GM06990 (cell line): ENCODE measurements around the gene HIRA.

ENCODE experiments used
- DNase-seq: peaks from one replicate; pipeline ENCODE4 v3.0.0-alpha.2; 2011; ENCODE audit not compliant: insufficient read length; ENCODE audit errors: extremely low read depth
- H3K27me3 ChIP-seq: replicated peaks from 2 replicates; pipeline ENCODE4 v1.6.0; 2011; ENCODE audit warnings: low read length; ENCODE audit not compliant: control insufficient read depth, insufficient read depth
- H3K36me3 ChIP-seq: 2 replicates; pipeline ENCODE4 v1.5.1; 2011; ENCODE audit warnings: low read length; ENCODE audit not compliant: control insufficient read depth, insufficient read depth
- H3K4me3 ChIP-seq: replicated peaks from 2 replicates; pipeline ENCODE4 v1.5.1; 2011; ENCODE audit warnings: low read depth, mild to moderate bottlenecking, control low read depth, low read length
- TF ChIP-seq, protein P1 (sequence below): IDR thresholded peaks from 2 replicates; pipeline ENCODE4 v1.5.1; 2011; ENCODE audit warnings: low read length, control low read depth, mild to moderate bottlenecking, inconsistent platforms; ENCODE audit not compliant: insufficient read depth, poor library complexity, severe bottlenecking

Gene HIRA

DNA sequence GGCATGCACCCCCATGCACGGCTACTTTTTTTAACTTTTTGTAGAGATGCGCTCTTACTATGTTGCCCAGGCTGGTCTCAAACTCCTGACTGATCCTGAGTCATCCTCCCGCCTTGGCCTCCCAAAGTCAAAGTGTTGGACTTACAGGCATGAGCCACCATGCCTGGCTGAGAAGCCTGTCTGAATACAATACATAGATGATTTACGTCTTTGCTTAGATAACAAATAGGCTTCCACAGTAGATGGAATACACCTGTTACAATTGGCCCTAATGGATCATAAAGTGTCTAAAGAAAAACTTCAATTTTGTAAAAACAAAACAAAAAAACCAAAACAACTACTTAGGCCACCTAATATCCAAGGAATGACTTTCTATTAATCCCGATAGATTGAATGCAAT is 127.0 kb downstream of the HIRA start:
- TF ChIP-seq, protein P1, sequence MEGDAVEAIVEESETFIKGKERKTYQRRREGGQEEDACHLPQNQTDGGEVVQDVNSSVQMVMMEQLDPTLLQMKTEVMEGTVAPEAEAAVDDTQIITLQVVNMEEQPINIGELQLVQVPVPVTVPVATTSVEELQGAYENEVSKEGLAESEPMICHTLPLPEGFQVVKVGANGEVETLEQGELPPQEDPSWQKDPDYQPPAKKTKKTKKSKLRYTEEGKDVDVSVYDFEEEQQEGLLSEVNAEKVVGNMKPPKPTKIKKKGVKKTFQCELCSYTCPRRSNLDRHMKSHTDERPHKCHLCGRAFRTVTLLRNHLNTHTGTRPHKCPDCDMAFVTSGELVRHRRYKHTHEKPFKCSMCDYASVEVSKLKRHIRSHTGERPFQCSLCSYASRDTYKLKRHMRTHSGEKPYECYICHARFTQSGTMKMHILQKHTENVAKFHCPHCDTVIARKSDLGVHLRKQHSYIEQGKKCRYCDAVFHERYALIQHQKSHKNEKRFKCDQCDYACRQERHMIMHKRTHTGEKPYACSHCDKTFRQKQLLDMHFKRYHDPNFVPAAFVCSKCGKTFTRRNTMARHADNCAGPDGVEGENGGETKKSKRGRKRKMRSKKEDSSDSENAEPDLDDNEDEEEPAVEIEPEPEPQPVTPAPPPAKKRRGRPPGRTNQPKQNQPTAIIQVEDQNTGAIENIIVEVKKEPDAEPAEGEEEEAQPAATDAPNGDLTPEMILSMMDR: no peak
- Histone ChIP-seq H3K4me3 (no peak overlapping the region), H3K36me3 (no peaks in the 10 kb centered on the region), H3K27me3 (no peaks in the 10 kb centered on the region)
- DNase-seq: no peak

DNA sequence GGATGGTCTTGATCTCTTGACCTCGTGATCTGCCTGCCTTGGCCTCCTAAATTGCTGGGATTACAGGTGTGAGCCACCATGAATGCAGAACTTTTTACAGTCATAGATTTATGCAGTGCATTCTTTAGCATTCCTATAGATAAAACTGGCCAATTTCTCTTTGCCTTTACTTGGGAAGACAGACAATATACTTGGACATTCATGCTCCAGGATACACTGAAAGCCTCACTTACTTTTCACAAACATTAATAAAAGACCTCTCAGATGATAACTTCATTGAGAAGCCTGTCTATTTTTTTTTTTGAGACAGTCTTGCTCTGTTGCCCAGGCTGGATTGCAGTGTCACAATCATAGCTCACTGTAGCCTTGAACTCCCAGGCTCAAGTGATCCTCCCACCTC is 127.7 kb downstream of the HIRA start:
- DNase-seq: no peak
- no peaks in the 10 kb centered on the region for H3K36me3 ChIP-seq
- no peak overlapping the region for H3K4me3 ChIP-seq
- H3K27me3 ChIP-seq: no peaks in the 10 kb centered on the region
- TF ChIP-seq, protein P1: no peak

DNA sequence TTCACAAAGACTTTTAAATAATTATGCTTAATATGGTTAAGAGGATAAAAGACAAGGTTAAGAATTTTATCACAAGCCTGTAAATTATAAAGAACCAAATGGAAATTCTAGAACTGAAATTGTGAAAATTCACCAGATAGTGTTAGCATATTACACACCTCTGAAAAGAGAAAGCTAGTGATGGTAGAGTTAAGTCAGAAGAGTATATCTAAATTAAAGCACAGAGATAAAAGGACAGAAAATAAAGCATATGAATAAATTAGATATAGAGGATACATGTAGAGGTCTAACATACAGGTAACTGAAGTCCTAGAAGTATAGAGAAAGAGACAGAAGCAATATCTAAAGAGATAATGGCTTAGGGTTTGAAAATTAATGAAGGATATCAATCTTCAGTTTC is 135.8 kb downstream of the HIRA start:
- DNase-seq: no peak
- TF ChIP-seq, protein P1: no peak
- H3K27me3 ChIP-seq: no peaks in the 10 kb centered on the region; the same call in 1 of the 2 replicates
- H3K36me3 ChIP-seq: no peaks in the 10 kb centered on the region
- H3K4me3 ChIP-seq: no peak overlapping the region

DNA sequence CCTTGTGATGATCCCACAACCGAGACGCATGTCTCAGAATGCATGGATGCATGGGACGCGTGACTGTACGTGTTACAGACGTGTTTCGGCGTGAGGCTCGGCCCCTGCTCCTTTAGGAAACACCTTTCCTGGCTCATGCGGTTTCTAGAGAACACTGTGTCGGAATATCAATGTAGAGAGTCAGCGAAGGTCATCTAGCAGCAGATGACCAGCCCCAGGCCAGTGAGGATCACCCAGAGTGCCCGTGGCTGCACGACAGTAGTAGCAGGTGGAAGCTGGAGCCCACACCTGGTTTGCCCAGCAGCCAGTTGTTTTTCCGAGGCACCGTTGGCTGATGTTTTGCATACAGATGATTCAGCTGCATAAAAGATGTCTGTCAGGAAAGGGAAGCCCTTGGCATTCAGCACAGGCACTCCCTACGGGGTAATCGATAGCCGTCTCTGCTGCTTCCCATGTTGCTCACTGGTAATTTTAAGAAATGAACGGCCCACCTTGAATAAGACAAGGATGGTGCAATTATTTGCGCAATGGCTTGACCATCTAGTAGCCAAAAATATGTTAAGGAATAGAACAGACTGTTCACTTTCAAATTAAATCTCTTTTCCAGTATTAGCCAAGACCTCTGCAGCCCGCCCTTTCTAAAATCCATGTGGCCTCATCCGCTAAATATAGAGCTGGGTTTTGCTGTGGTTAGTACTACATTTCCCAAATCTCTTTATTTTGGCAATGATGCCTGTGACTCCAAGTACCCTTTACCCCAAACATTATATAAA is 138.9 kb downstream of the HIRA start:
- Histone ChIP-seq H3K27me3 (no peaks in the 10 kb centered on the region; the same call in none of the 2 replicates), H3K36me3 (no peaks in the 10 kb centered on the region), H3K4me3 (peak overlapping the region; percentile 73)
- DNase-seq: no peak
- TF ChIP-seq, protein P1: no peak

DNA sequence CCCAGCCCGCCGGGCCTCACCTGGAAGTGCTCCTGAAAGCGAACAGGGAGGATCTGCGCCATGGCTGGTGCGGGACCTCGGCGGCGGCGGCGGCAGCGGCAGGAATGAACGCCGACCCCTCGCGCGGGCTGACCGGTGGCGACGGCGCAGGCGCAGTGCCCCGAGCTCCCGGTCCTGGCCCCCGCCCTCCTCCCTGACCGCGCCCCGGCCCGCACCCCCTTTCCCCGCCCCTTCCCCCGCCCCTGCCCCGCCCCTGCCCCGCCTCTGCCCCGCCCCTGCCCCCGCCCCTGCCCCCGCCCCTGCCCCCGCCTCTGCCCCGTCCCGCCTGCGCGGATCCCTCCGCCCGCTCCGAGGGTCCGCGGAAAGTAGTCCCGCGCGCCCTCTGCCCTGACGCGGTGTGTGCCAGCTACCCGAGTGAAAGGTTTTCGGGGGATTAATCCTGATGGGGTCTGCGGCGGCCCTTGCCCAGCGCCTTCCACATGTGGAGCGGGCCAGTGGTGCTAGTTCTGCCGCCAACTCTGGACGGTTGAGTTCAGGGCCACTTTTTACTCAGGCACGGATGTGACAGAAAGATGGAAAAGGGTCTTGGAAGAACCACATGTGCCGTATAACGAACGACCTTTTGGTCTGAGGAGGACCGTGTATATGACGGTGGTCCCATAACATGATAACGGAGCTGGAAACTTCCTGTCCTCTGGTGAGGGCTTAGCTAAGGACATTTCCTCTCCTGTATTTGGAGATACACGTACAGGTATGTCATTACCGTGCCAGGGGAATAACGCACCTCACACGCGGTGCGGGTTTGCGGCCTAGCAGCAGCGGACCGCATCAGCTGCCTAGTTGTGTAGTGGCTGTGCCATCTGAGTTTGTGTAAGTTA is 139.7 kb downstream of the HIRA start, which contains the start of gene CLTCL1:
TSS of gene CLTCL1 (minus strand) at position 140 of the 878 bp plus-strand sequence. CDS start at position 62, 78 bp downstream.
- peak; percentile 80 for DNase-seq
- peak within 1 kb of the TSS; percentile 73 for H3K4me3 ChIP-seq

More for the DNA sequence above, 139.7 kb downstream of the HIRA start, which contains the start of gene CLTCL1:
- TF ChIP-seq, protein P1: no peak
- no peaks in the 10 kb centered on the region for H3K36me3 ChIP-seq
- H3K27me3 ChIP-seq: no peaks in the 10 kb centered on the region; the same call in none of the 2 replicates
